Measurements from ENCODE around the gene CXCL14.

DNA sequence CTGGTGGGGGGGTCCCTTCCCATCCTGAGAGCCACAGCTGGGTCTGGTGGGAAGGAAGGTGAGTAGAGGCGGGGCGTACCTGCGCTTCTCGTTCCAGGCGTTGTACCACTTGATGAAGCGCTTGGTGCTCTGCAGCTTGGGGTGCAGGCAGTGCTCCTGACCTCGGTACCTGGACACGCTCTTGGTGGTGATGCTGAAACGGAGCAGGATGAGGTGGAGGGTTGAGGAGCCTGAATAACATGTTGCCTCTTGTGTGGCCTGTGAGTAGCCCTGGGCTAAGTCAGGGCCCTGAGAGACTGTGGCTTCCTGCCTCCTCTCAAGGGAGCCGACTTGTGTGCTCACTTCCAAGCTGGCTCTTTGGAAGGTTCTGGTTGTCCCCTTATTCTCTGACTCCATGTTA, 4.3 kb downstream of the CXCL14 start:
- TF ChIP-seq CTCF (IDR thresholded peaks at IDR 0.05) (no peak), POLR2A (IDR thresholded peaks at IDR 0.05) (no peak), POLR2AphosphoS5 (IDR thresholded peaks at IDR 0.05) (no peak)
